Parathyroid adenoma (tissue), 2 donors: ENCODE measurements around the gene NUP205.
"Not testable (repeated sequence)": the region's sequence is repeated elsewhere in the genome, so short reads cannot be mapped to it uniquely, and the experiment has no call there.

ENCODE experiments used
- H2AFZ ChIP-seq: fragments of 300-600 bp; sonication (generic); one replicate; pipeline ENCODE4 v1.7.0; 2017; ENCODE audit warnings: antibody characterized with exemption, mild to moderate bottlenecking
- H3K27ac ChIP-seq: fragments of 300-600 bp; sonication (generic); one replicate; pipeline ENCODE4 v1.7.0; 2017
- H3K27me3 ChIP-seq: fragments of 300-600 bp; sonication (generic); one replicate; pipeline ENCODE4 v1.7.0; 2017; ENCODE audit warnings: low read length; ENCODE audit not compliant: control insufficient read depth, insufficient read depth
- H3K36me3 ChIP-seq: fragments of 300-600 bp; sonication (generic); one replicate; pipeline ENCODE4 v1.7.0; 2017; ENCODE audit warnings: low read length; ENCODE audit not compliant: control insufficient read depth, insufficient read depth
- H3K4me1 ChIP-seq: fragments of 300-600 bp; sonication (generic); one replicate; pipeline ENCODE4 v1.7.0; 2017; ENCODE audit warnings: control low read depth
- H3K4me2 ChIP-seq: fragments of 300-600 bp; sonication (generic); one replicate; pipeline ENCODE4 v1.7.0; 2017; ENCODE audit warnings: low read length
- H3K4me3 ChIP-seq: fragments of 300-600 bp; sonication (generic); one replicate; pipeline ENCODE4 v1.7.0; 2017; ENCODE audit warnings: low read depth, low read length
- H3K79me2 ChIP-seq: fragments of 300-600 bp; sonication (generic); one replicate; pipeline ENCODE4 v1.7.0; 2017; ENCODE audit warnings: control low read depth
- H3K9ac ChIP-seq: fragments of 300-600 bp; sonication (generic); one replicate; pipeline ENCODE4 v1.7.0; 2017; ENCODE audit warnings: mild to moderate bottlenecking
- H3K9me3 ChIP-seq: fragments of 300-600 bp; sonication (generic); one replicate; pipeline ENCODE4 v1.7.0; 2017; ENCODE audit warnings: low read length; ENCODE audit not compliant: control insufficient read depth
- CTCF ChIP-seq: fragments of 300-600 bp; sonication (generic); IDR thresholded peaks from one replicate; pipeline ENCODE4 v1.7.0; 2017; ENCODE audit warnings: antibody characterized with exemption, mild to moderate bottlenecking
- donor health status: primary hyperparathyroidism.

The NUP205 gene

GRCh38 chr7:135685306-135686084 lies 127.8 kb downstream of the NUP205 start:
- Histone ChIP-seq H3K4me1 (no peaks in the 10 kb centered on the region), H3K27ac (no peak overlapping the region), H3K9me3 (no peaks in the 10 kb centered on the region), H3K4me2 (no peak overlapping the region), H3K27me3 (no peaks in the 10 kb centered on the region), H3K79me2 (no peaks in the 10 kb centered on the region), H3K9ac (no peak overlapping the region), H3K36me3 (no peaks in the 10 kb centered on the region), H3K4me3 (no peak overlapping the region), H2AFZ (no peak overlapping the region)
- TF ChIP-seq CTCF, result no peak

GRCh38 chr7:135687466-135687865 lies 129.7 kb downstream of the NUP205 start:
- H3K27ac ChIP-seq, result no peak overlapping the region
- no peaks in the 10 kb centered on the region for H3K27me3 ChIP-seq
- no peak overlapping the region for H3K4me3 ChIP-seq
- no peak overlapping the region for H3K4me2 ChIP-seq
- no peak overlapping the region for H2AFZ ChIP-seq
- H3K79me2 ChIP-seq, result no peaks in the 10 kb centered on the region
- H3K36me3 ChIP-seq, result no peaks in the 10 kb centered on the region
- no peak overlapping the region for H3K9ac ChIP-seq
- TF ChIP-seq CTCF, result no peak
- H3K9me3 ChIP-seq, result no peaks in the 10 kb centered on the region
- no peaks in the 10 kb centered on the region for H3K4me1 ChIP-seq

GRCh38 chr7:135690566-135690965 lies 132.8 kb downstream of the NUP205 start:
- Histone ChIP-seq H3K4me1 (no peaks in the 10 kb centered on the region), H3K4me2 (no peak overlapping the region), H3K36me3 (no peaks in the 10 kb centered on the region), H2AFZ (no peak overlapping the region), H3K9ac (no peak overlapping the region), H3K27me3 (no peaks in the 10 kb centered on the region), H3K9me3 (no peaks in the 10 kb centered on the region), H3K4me3 (no peak overlapping the region), H3K79me2 (no peaks in the 10 kb centered on the region), H3K27ac (no peak overlapping the region)
- no peak for TF ChIP-seq CTCF

GRCh38 chr7:135692055-135692454 lies 134.3 kb downstream of the NUP205 start:
- H3K9me3 ChIP-seq, result no peaks in the 10 kb centered on the region
- no peak overlapping the region for H3K4me3 ChIP-seq
- H3K36me3 ChIP-seq, result no peaks in the 10 kb centered on the region
- H2AFZ ChIP-seq, result no peak overlapping the region
- no peak overlapping the region for H3K4me2 ChIP-seq
- H3K9ac ChIP-seq, result no peak overlapping the region
- H3K27ac ChIP-seq, result no peak overlapping the region
- TF ChIP-seq CTCF, result no peak
- no peaks in the 10 kb centered on the region for H3K27me3 ChIP-seq
- no peaks in the 10 kb centered on the region for H3K4me1 ChIP-seq
- H3K79me2 ChIP-seq, result no peaks in the 10 kb centered on the region

- H3K27ac ChIP-seq, H3K4me2 ChIP-seq, H3K9me3 ChIP-seq, H2AFZ ChIP-seq, H3K4me1 ChIP-seq, H3K27me3 ChIP-seq, H3K36me3 ChIP-seq, H3K9ac ChIP-seq, H3K79me2 ChIP-seq, H3K4me3 ChIP-seq: not testable (repeated sequence)
These were observed 134.9 kb downstream of the NUP205 start for GRCh38 chr7:135692606-135693005.
